ENCODE measurements around the gene ZNF780B.
A peak's percentile ranks its signal among the peaks of the same experiment; 100 is the strongest.

Gene ZNF780B

DNA sequence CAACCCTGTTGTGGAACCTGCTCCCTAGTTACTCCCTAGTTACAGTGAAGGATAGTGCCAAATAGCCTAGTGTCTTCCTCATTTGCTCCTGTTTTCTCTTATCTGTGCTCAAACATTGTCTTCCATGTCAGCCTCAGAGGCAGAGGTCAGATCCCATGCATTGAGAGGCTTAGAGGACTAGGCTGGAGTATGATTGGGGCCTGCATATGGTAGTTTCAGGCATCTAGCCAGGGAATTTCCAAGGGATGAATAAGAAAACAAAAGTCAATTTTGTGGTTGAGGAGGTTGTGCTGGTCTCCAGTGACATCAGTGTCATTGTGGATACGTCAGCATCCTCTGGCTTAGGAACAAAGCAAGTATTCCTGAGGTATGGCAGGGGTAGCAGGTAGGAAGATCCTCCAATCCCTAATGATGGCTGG, 49.7 kb downstream of the ZNF780B start:
- Histone ChIP-seq H3K4me3 (ENCODE audit: low read depth, low read length) (no peak overlapping the region), H3K27ac (no peak overlapping the region), H3K27me3 (ENCODE audit: insufficient read depth, low read depth, severe bottlenecking) (no peaks in the 10 kb centered on the region), H3K9me3 (ENCODE audit: severe bottlenecking) (no peaks in the 10 kb centered on the region), H3K36me3 (peaks cover 13% of the 10 kb centered on the region)
- TF ChIP-seq, protein P1, sequence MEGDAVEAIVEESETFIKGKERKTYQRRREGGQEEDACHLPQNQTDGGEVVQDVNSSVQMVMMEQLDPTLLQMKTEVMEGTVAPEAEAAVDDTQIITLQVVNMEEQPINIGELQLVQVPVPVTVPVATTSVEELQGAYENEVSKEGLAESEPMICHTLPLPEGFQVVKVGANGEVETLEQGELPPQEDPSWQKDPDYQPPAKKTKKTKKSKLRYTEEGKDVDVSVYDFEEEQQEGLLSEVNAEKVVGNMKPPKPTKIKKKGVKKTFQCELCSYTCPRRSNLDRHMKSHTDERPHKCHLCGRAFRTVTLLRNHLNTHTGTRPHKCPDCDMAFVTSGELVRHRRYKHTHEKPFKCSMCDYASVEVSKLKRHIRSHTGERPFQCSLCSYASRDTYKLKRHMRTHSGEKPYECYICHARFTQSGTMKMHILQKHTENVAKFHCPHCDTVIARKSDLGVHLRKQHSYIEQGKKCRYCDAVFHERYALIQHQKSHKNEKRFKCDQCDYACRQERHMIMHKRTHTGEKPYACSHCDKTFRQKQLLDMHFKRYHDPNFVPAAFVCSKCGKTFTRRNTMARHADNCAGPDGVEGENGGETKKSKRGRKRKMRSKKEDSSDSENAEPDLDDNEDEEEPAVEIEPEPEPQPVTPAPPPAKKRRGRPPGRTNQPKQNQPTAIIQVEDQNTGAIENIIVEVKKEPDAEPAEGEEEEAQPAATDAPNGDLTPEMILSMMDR (IDR thresholded peaks at IDR 0.05; ENCODE audit: low read depth, low read length): no peak
- DNase-seq: no peak

DNA sequence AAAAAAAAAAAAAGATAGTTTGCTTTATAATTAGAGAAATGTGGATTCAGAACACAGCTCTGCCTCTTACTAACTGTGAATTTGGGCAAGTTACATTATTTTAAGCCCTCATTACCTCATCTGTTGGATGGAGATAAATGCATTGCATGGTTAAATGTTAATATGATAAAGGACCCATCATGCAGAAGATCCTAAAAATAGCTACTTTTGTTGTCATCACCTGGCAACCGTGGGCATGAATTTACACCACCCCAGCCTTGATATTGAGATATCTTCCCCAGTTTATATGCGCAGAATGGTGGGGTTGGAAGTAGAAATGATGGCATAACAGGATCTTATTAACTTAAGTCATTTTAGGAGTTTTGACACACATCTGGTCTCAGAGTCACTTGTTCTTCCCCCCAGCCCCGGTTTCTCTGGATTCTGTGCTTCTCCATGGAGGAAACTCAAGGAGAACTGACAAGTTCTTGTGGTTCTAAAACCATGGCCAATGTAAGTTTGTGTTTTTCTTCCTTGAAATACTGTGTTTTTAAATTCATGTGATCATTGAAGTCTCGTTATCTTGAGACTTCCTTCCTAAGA, 50.2 kb downstream of the ZNF780B start:
- Histone ChIP-seq H3K27me3 (ENCODE audit: insufficient read depth, low read depth, severe bottlenecking) (no peaks in the 10 kb centered on the region), H3K9me3 (ENCODE audit: severe bottlenecking) (no peaks in the 10 kb centered on the region), H3K4me3 (ENCODE audit: low read depth, low read length) (no peak overlapping the region), H3K27ac (no peak overlapping the region), H3K36me3 (peaks cover 13% of the 10 kb centered on the region)
- no peak for DNase-seq
- TF ChIP-seq, protein P1 (IDR thresholded peaks at IDR 0.05; ENCODE audit: low read depth, low read length): no peak

DNA sequence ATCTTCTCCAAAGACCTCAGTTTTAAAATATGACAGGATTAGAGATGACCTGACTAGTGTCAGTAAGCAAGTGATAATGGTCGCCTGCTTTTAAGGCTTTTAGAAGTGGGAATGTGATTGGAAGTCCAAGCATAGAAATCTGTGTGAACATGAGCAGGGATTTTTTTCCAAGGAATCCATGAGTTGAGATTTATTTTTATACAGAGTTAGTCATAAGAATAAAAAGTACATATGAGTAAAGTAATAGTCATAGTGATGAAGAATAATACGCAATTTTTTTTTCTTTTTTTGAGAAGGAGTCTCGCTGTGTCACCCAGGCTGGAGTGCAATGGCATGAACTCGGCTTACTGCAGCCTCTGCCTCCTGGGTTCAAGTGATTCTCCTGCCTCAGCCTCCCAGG, 57.5 kb downstream of the ZNF780B start:
- DNase-seq: no peak
- H3K27ac ChIP-seq: no peak overlapping the region
- no peaks in the 10 kb centered on the region for H3K36me3 ChIP-seq
- H3K9me3 ChIP-seq (ENCODE audit: severe bottlenecking): no peaks in the 10 kb centered on the region
- H3K4me3 ChIP-seq (ENCODE audit: low read depth, low read length): no peak overlapping the region
- TF ChIP-seq, protein P1 (IDR thresholded peaks at IDR 0.05; ENCODE audit: low read depth, low read length): no peak
- no peaks in the 10 kb centered on the region for H3K27me3 ChIP-seq (ENCODE audit: insufficient read depth, low read depth, severe bottlenecking)

DNA sequence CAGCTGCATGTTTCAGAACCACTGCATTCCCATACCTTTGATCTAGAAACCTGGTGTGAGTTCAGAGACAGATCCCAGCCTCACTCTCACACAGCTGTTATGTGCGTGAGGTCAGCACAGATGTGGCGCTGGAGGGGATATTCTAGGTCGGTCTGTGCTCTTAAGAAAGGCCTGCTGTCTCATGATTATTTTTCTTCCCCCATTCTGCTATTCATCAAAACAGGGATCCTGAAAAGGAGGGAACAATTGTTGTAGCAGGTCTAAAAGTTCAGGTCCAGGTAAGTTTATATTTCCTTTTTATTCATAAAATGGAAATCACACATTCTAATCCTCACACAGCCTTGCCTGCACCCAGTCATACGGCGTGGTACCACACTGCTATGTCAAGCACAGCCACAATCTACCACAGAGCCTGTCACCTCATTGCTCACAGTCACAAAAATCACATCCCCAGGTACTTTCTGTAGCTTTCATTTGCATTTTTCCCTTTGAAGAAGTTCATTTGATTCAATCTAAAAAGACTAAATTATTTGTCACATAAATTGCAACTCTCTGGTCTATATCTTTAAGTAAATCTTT, 58.3 kb downstream of the ZNF780B start:
- no peak overlapping the region for H3K27ac ChIP-seq
- no peaks in the 10 kb centered on the region for H3K36me3 ChIP-seq

DNA sequence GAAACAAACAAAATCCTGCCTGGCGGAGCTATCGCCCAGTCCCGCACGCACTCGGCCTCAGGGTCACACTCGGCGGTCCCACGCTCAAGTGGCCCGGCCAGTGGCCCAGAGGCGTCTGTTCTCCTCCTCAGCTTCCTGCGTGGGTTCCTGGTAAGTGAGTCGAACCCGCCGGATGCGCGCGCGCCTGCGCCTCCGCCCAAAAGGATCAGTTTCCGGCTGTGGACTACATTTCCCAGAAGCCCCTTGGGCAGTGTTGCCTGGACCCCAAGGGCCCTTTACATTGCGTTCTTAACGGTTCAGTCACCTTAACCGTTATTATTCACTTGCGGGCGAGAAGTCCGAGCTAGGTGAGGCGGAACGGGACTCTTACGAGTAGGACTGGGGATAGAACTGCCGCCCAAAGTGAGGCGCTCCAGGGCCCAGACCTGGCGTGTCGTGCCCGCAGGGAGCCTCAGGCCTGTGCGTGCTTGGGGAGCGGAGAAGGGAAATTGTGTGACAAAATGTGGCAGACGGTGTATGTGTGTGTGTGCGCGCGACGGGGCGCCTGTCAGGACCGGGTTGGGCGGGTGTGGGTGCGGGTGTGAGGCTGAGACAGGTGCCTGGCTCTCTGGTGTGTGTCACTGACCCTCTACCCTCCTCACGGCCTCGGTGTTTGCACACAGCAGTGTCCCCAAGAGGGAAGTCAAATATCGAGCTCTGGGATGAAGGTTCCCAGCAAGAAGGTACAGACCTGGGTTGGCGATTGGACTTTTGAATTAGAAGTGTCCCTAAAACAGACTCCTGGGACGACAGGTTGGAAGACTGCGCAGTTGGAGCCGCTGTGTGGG, 59.0 kb downstream of the ZNF780B start, which contains the start of gene ZNF546:
Gene ZNF546 (plus strand): TSS at position 250 of the 827 bp plus-strand sequence. CDS start 1,267 bp downstream, outside the sequence.
- DNase-seq: peak; percentile 87
- Histone ChIP-seq H3K4me3 (ENCODE audit: low read depth, low read length) (peak within 1 kb of the TSS; percentile 88), H3K36me3 (no peaks in the 10 kb centered on the region), H3K9me3 (ENCODE audit: severe bottlenecking) (no peaks in the 10 kb centered on the region), H3K27ac (peak within 1 kb of the TSS; percentile 79), H3K27me3 (ENCODE audit: insufficient read depth, low read depth, severe bottlenecking) (no peaks in the 10 kb centered on the region)
- TF ChIP-seq, protein P1 (IDR thresholded peaks at IDR 0.05; ENCODE audit: low read depth, low read length): no peak

More for the DNA sequence above, 58.3 kb downstream of the ZNF780B start:
- peak overlapping the region; percentile 88 for H3K4me3 ChIP-seq (ENCODE audit: low read depth, low read length)
- TF ChIP-seq, protein P1 (IDR thresholded peaks at IDR 0.05; ENCODE audit: low read depth, low read length): no peak
- DNase-seq: no peak
- H3K27me3 ChIP-seq (ENCODE audit: insufficient read depth, low read depth, severe bottlenecking): no peaks in the 10 kb centered on the region
- no peaks in the 10 kb centered on the region for H3K9me3 ChIP-seq (ENCODE audit: severe bottlenecking)
